Stimulated activated CD8-positive, alpha-beta memory T cell treated with anti-CD3 and anti-CD28 coated beads, Interleukin-15, amount 100 ng/mL, for 1 hour (primary cell): ENCODE data around the gene IKZF2.

Experiments used
- DNase-seq: peaks from one replicate; pipeline ENCODE4 v3.0.0-alpha.2; 2020; ENCODE audit warnings: low read depth

IKZF2 gene

DNA sequence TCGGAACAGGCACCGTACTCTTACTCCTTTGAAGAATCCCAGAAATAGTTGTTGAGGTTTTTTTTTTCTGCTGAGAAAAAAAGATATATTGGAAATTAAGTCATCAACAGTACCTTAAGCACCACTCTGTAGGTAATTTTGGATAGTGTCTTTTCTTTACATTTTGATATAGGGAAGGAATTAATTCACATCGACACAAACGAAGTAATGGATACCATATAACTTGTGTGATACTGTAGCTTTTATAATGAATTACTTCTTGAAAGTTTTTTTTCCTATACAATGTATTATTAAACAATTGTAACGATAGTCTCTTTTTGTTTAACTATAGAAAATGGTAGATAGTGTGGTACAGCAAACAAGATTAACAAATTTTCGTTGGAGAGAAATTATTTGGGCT, 1.5 kb upstream of the IKZF2 start:
- DNase-seq: no peak

- DNase-seq: no peak
These were observed 818 bp upstream of the IKZF2 start for GRCh38 chr2:213152065-213152794.

DNA sequence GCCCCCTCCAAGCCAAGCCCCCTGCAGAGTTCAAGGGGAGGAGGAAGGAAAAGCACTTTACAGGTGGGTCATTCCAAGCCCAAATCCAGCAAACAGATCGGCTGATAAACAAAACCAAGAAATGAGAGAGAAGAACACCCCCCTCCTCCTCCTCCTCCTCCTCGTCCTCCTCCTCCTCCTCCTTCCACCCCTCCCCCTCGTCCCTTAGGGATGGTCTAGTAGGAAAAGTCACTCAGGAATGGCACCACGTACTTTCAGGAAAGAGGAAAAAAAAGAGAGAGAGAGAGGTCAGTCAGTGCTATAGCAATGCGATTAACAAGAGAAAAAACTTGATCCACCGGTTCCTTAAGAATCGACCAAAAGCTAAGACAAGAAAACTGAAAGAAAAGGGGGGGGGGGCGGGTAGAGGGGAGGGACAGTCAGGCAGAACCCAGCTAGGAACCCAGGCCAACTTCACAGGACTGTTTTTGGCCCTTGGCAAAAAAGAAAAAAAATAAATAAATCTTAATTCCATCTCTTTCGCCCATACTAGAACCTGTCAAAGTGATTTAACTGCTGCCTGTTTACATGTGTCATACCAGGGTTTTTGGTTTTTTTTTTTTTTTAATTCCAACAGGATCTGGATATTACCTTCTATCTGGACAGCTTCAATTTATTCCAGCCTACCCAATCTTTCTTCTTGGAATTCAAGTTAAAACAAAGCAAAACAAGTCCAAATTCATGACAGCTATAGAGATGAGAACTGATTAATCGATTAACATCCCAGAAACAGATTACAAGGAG, 906 bp downstream of the IKZF2 start:
- DNase-seq: no peak

DNA sequence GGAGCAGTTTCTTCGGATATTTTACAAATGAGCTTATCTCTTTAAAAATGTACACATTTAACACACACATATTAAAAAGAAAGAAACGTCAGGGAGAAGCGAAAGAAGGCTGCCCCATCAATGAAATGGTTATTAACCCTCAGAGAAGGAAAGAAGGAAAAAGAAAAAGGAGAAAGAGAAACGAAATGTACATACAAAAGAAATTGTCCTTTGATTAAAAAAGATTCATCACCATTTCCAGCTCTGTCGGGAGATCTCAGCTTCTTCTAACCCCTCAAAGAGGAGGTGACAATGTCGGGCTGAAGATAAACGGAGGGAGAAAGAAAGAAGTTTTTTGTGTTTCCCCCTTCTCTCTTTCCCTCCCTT, 1.5 kb downstream of the IKZF2 start:
- DNase-seq: no peak

- DNase-seq: no peak
These were observed 2.0 kb downstream of the IKZF2 start for GRCh38 chr2:213149294-213149875.

- no peak for DNase-seq
These were observed 2.7 kb downstream of the IKZF2 start for GRCh38 chr2:213148572-213149261.

- no peak for DNase-seq
These were observed 3.9 kb downstream of the IKZF2 start for GRCh38 chr2:213147538-213147937.

GRCh38 chr2:213145715-213146242, 5.6 kb downstream of the IKZF2 start:
- no peak for DNase-seq

GRCh38 chr2:213137064-213137463, 14.3 kb downstream of the IKZF2 start:
- no peak for DNase-seq

GRCh38 chr2:213129311-213129710, 22.1 kb downstream of the IKZF2 start:
- no peak for DNase-seq

DNA sequence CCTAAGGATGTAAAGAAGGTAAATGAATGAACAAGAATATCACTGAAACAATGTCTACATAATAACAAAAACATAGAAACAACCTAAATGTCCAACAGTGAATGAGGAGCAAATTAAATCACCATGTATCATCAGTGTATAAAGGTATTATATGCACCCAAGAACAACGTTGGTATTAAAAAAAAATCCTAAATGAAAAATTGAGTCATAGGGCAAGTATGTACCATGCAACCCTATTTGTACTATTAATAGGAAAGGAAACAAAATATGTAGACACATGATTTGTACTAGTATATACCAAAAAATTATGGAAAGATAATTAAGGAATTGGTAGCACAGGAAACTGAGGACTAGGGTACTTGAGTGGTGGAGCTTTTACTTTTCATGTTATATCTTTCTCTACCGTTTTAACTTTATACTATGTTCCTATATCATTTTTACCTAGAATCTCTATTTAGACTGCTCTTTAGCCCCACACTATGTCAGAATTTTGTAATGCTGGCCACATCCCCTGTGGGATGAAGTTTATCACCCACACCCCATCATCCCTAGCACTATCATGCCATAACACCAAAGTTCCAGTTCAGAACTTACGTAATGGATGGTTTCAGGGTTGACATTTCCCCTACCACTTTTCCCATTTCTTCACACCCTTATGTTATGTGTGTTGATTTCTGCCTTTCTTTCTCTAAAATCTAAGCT, 25.6 kb downstream of the IKZF2 start:
- DNase-seq: no peak

DNA sequence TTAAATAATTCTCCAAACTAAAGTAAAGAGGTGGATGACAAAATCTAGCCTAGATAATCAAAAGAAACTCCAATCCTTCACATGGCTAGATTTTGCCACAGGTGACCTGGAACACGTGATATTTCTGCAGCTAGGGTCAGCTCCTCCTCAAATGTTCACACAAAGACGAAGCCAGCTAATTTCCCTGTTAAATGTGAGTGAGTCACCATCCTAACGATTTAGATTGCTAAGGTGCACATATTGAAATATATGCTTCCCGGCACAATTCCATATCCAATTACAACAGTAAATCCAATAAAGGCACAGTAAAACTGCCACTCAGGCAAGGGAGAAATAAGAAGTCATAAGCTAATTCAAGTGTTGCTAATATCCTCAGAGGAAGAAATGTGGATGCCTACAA, 28.7 kb downstream of the IKZF2 start:
- DNase-seq: no peak

GRCh38 chr2:213121690-213122089, 29.7 kb downstream of the IKZF2 start:
- no peak for DNase-seq

- no peak for DNase-seq
These were observed 32.2 kb downstream of the IKZF2 start for GRCh38 chr2:213119061-213119809.

GRCh38 chr2:213108308-213108707, 43.1 kb downstream of the IKZF2 start:
- no peak for DNase-seq

DNA sequence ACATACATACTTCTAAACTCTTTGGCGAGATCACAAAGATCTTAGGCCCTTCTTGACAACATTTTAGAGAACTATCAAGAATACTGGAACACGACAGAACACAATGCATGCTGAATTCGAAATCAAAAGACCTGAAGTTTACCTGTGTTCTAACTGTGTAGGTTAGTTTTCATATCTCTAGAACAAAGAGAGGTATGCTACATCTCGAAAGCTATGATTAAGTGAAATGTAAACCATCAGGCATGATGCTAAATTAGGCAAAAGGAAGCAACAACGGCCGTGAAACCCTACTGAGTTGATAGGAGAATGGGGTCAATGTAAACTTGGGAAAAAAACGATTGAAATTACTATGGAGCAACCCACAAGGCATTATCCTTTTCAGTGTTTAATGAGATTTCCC, 43.7 kb downstream of the IKZF2 start:
- DNase-seq: no peak

GRCh38 chr2:213105212-213105611, 46.2 kb downstream of the IKZF2 start:
- DNase-seq: no peak

DNA sequence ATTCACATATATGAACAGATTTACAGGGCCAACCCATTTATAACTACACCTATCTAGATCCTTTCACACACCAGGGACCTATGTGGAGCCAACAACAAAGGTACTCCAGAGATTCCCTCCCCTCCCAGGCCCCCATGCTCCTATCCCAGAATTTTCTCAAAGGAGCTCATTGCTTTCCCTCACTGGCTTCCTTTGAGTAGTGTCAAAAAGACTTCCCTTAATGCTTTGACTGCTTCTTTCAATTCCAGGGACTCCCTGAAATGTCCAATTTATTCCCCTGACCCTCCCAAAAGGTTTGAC, 46.6 kb downstream of the IKZF2 start:
- DNase-seq: no peak

DNA sequence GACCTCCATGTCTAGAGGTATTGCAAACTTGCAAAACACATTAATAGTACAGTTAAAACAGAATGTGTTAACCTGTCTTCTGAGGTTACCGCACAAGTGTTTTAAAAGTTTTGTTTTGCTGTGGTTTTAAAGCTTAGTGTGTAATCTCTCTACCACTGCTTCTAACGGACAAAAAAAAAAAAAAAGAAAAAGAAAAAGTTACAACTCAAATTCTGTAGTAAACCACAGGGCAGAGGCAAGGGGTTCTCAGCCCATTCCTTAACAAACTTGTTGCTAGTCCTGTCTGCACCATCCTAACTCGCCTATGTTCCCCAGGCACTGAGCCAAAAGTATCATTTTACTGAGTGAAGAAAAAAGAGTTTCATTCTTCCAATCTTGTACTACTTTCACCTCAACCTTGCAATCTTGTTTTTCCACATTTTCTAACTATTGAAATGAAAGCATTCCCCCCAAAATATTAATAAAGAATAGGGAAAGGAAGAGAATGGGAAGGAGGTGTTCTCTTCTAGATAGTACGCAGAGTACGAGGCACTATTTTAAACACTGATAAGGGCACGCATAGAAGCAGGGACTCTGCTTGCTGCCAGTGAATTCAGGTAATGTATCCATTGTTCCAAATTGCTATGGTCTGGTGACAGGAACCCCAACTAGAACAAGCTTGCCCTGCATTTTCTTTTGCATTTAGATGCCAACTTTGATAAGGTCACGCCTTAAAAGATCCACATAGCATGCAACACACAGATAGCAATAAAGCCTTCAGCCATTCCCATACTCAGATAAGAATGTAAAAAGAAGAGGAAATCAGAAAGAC, 47.1 kb downstream of the IKZF2 start:
- no peak for DNase-seq

- DNase-seq: no peak
These were observed 49.5 kb downstream of the IKZF2 start for GRCh38 chr2:213101692-213102460.
